B cell (primary cell): ENCODE data around the gene ZNF763. TPM values are rescaled to one million over a fixed set of nuclear protein-coding genes. Genes with fewer than 3 reads are reported as not detected.
A peak's percentile ranks its signal among the peaks of the same experiment; 100 is the strongest.

Experiments used
- ATAC-seq: fragments of 200-7000 bp; cut with Tn5 transposase; one replicate; pipeline ENCODE4 v1.10.0; 2021; ENCODE audit warnings: low read depth, mild to moderate bottlenecking, moderate number of reproducible peaks, moderate library complexity
- CTCF ChIA-PET: fragments of 350-600 bp; sonication (Branson Sonifier 250); formaldehyde crosslinking; loops from one replicate; lab custom pipeline; 2021; ENCODE audit warnings: antibody characterized with exemption, inconsistent platforms; lab: Charles Lee
- POLR2A ChIA-PET: fragments of 350-600 bp; sonication (Branson Sonifier 250); formaldehyde crosslinking; loops from one replicate; lab custom pipeline; 2021; ENCODE audit warnings: antibody characterized with exemption; lab: Charles Lee
- DNase-seq: peaks from one replicate; pipeline ENCODE4 v3.0.0; 2013
- H2AFZ ChIP-seq: 2 replicates; pipeline ENCODE4 v1.6.1; 2012; ENCODE audit warnings: mild to moderate bottlenecking, low read depth, low read length; ENCODE audit not compliant: insufficient read depth, poor library complexity, severe bottlenecking
- H3K27ac ChIP-seq, 2 donors: 1 replicate in 1 of 2; 2 replicates in 1 of 2; pipeline ENCODE4 v1.5.1; 2012 to 2013; ENCODE audit warnings: low read length in 2 of 2, mild to moderate bottlenecking in 2 of 2, moderate library complexity in 1 of 2
- H3K27me3 ChIP-seq, 4 experiments: fragments of 200-600 bp in 1 of 4; sonication (generic) in 1 of 4; replicated peaks in 1 of 4; 1 replicate in 2 of 4; 2 replicates in 2 of 4; pipeline versions ENCODE4 v1.6.1 to v1.7.0; 2013 to 2016; ENCODE audit warnings: low read length in 3 of 4, mild to moderate bottlenecking in 2 of 4, mixed read lengths in 1 of 4, moderate library complexity in 1 of 4; ENCODE audit not compliant: insufficient read depth in 4 of 4, control insufficient read depth in 3 of 4; ENCODE audit errors: control extremely low read depth in 1 of 4
- H3K36me3 ChIP-seq, 2 experiments: replicated peaks in 1 of 2; 1 replicate in 1 of 2; 2 replicates in 1 of 2; pipeline versions ENCODE4 v1.6.1 to v1.7.1; 2013; ENCODE audit warnings: low read length in 1 of 2; ENCODE audit not compliant: insufficient read depth in 2 of 2, control insufficient read depth in 1 of 2; ENCODE audit errors: control extremely low read depth in 1 of 2, extremely low read depth in 1 of 2
- H3K4me1 ChIP-seq, 2 donors: fragments of 200-600 bp in 1 of 2; sonication (generic) in 1 of 2; 1 replicate in 1 of 2; 2 replicates in 1 of 2; pipeline versions ENCODE4 v1.5.1 to v1.6.1; 2013 to 2017; ENCODE audit warnings: low read length in 2 of 2; ENCODE audit not compliant: control insufficient read depth in 2 of 2, insufficient read depth in 2 of 2
- H3K4me2 ChIP-seq: replicated peaks from 2 replicates; pipeline ENCODE3; 2012; ENCODE audit warnings: mild to moderate bottlenecking, low read depth, low read length; ENCODE audit not compliant: poor library complexity, severe bottlenecking
- H3K4me3 ChIP-seq, 5 experiments: fragments of 200-600 bp in 1 of 5; sonication (generic) in 1 of 5; 1 replicate in 3 of 5; 2 replicates in 2 of 5; pipeline versions ENCODE4 v1.5.1 to v1.7.0; 2011 to 2016; ENCODE audit warnings: low read length in 4 of 5, mild to moderate bottlenecking in 4 of 5, low read depth in 2 of 5, control low read depth in 1 of 5, moderate library complexity in 1 of 5; ENCODE audit not compliant: insufficient read depth in 1 of 5; ENCODE audit errors: control extremely low read depth in 1 of 5, extremely low read depth in 1 of 5
- H3K79me2 ChIP-seq: fragments of 200-600 bp; sonication (generic); one replicate; pipeline ENCODE4 v1.6.0; 2016; ENCODE audit warnings: low read length; ENCODE audit not compliant: control insufficient read depth, insufficient read depth
- H3K9ac ChIP-seq: fragments of 200-600 bp; sonication (generic); 2 replicates; pipeline ENCODE4 v1.6.1; 2017; ENCODE audit warnings: mild to moderate bottlenecking, low read length, moderate library complexity
- H3K9me3 ChIP-seq, 3 donors: one replicate each; pipeline versions ENCODE4 v1.6.1 to v1.7.1; 2013; ENCODE audit warnings: low read length in 2 of 3; ENCODE audit not compliant: control insufficient read depth in 2 of 3, insufficient read depth in 1 of 3; ENCODE audit errors: control extremely low read depth in 1 of 3
- H4K20me1 ChIP-seq: 2 replicates; pipeline ENCODE4 v1.6.0; 2012; ENCODE audit warnings: mild to moderate bottlenecking, low read length; ENCODE audit not compliant: insufficient read depth, control insufficient read depth, poor library complexity, severe bottlenecking
- H3K27ac Mint-ChIP-seq: one replicate; pipeline ENCODE4 v1.8.0; 2021; ENCODE audit warnings: mixed read lengths
- H3K27me3 Mint-ChIP-seq: one replicate; pipeline ENCODE4 v1.8.0; 2021; ENCODE audit warnings: mixed read lengths
- H3K4me1 Mint-ChIP-seq: one replicate; pipeline ENCODE4 v1.8.0; 2021; ENCODE audit warnings: mixed read lengths
- H3K4me3 Mint-ChIP-seq: one replicate; pipeline ENCODE4 v1.8.0; 2021; ENCODE audit warnings: mixed read lengths
- H3K9me3 Mint-ChIP-seq: one replicate; pipeline ENCODE4 v1.8.0; 2022; ENCODE audit warnings: mixed read lengths; ENCODE audit not compliant: insufficient read depth
- EZH2 ChIP-seq: IDR thresholded peaks from 2 replicates; pipeline ENCODE4 v1.6.1; 2012; ENCODE audit warnings: borderline replicate concordance, low read depth, mild to moderate bottlenecking, moderate library complexity, low read length; ENCODE audit not compliant: insufficient read depth, poor library complexity, severe bottlenecking
- WGBS: methylation state at CpG from one replicate; pipeline ENCODE4 v1.1.5; 2013; ENCODE audit warnings: missing lambda C conversion rate; ENCODE audit not compliant: insufficient coverage; 5-methylcytosine and 5-hydroxymethylcytosine counted together
- intact Hi-C: fragments of 100-400 bp; cut with micrococcal nuclease; formaldehyde crosslinking; loops from one replicate; pipeline ENCODE4 v1.10.0; 2022
- polyA plus RNA-seq: library from polyadenylated mRNA; depleted of rRNA; stranded (reverse); fragments of >200 nt; gene quantifications from 2 replicates; pipeline ENCODE4 v1.2.3, GENCODE V29; 2012
- total RNA-seq, 2 donors: library from RNA; stranded (reverse); fragments of 120-200 nt in 1 of 2; gene quantifications; 1 replicate in 1 of 2; 2 replicates in 1 of 2; pipeline versions ENCODE4 v1.2.3 to v1.2.4, GENCODE V29; 2013 to 2022
- TF ChIP-seq, protein P1 (sequence below): fragments of 200-600 bp; IDR thresholded peaks from one replicate; pipeline ENCODE4 v1.8.0; 2022; ENCODE audit warnings: antibody characterized with exemption, mild to moderate bottlenecking

ZNF763 gene
- total and polyA plus RNA-seq, 2 donors (not counting 1 experiment from before 2014, with no cell fraction given) = 3.0 to 14.2 TPM

DNA sequence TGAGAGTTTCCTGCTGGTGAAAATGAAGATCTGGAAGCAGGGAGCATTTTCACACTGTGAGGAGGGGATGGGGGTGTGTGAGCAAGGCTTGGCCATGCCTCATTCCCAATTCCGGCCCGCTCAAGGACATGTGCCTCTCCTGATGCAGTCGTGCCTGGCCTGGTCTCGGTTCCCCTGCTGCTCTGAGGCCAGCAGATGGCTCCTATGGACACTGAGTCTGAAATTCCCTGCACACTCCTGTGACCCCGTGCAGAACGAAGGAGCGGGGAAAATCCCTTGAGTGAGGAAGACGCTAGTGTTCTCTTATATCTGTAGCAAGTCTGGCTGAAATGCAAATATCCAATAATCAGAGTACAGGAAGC lies 363 bp upstream of the ZNF763 start:
- DNase-seq = no peak
- ATAC-seq = no peak
- H3K79me2 ChIP-seq = peaks cover 22% of the 10 kb centered on the region
- intact Hi-C loops = loop anchor here (1.0 to 5.0 kb wide), 6 partner anchors 24 to 588 kb away; partner anchors contain the start of genes ZNF433 and ZNF564
- peaks cover 14 to 20% of the 10 kb centered on the region in 2 donors for H3K4me1 ChIP-seq
- H2AFZ ChIP-seq = peak overlapping the region; percentile 1
- H3K9me3 ChIP-seq = peaks cover 0 to 4% (median 0%) of the 10 kb centered on the region in 3 donors
- peaks cover 0 to 2% of the 10 kb centered on the region in 2 experiments for H3K36me3 ChIP-seq
- peak overlapping the region; percentile 82 for H3K4me2 ChIP-seq
- H4K20me1 ChIP-seq = no peaks in the 10 kb centered on the region
- ChIA-PET POLR2A (interaction anchor here (1.1 to 2.7 kb wide), 6 partner anchors 24 to 198 kb away, joined by 3 to 38 read pairs (median 4); partner anchors contain the start of genes ZNF136, ZNF20, ZNF439 and ZNF700), CTCF (interaction anchor here (0.6 to 5.9 kb wide), 24 partner anchors 10 to 1035 kb away, joined by 3 to 130 read pairs (median 6); partner anchors contain the start of genes ZNF20, ZNF491, ZNF625 and ZNF700)
- peak overlapping the region; percentile 99 for H3K4me3 Mint-ChIP-seq
- H3K4me1 Mint-ChIP-seq = peaks cover 27% of the 10 kb centered on the region
- 1% methylated on average over 8 of the region's 8 CpGs for WGBS
- H3K27ac ChIP-seq = peak overlapping the region; percentile 99
- no peaks in the 10 kb centered on the region for H3K27me3 ChIP-seq
- no peaks in the 10 kb centered on the region for H3K27me3 Mint-ChIP-seq
- H3K9ac ChIP-seq = peak overlapping the region; percentile 96
- peak overlapping the region; percentile 99 for H3K27ac Mint-ChIP-seq
- H3K4me3 ChIP-seq = peak overlapping the region; percentile 76 to 97 (median 89)
- H3K9me3 Mint-ChIP-seq = no peaks in the 10 kb centered on the region
- TF ChIP-seq, protein P1, sequence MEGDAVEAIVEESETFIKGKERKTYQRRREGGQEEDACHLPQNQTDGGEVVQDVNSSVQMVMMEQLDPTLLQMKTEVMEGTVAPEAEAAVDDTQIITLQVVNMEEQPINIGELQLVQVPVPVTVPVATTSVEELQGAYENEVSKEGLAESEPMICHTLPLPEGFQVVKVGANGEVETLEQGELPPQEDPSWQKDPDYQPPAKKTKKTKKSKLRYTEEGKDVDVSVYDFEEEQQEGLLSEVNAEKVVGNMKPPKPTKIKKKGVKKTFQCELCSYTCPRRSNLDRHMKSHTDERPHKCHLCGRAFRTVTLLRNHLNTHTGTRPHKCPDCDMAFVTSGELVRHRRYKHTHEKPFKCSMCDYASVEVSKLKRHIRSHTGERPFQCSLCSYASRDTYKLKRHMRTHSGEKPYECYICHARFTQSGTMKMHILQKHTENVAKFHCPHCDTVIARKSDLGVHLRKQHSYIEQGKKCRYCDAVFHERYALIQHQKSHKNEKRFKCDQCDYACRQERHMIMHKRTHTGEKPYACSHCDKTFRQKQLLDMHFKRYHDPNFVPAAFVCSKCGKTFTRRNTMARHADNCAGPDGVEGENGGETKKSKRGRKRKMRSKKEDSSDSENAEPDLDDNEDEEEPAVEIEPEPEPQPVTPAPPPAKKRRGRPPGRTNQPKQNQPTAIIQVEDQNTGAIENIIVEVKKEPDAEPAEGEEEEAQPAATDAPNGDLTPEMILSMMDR = no peak
- TF ChIP-seq EZH2 = no peak

DNA sequence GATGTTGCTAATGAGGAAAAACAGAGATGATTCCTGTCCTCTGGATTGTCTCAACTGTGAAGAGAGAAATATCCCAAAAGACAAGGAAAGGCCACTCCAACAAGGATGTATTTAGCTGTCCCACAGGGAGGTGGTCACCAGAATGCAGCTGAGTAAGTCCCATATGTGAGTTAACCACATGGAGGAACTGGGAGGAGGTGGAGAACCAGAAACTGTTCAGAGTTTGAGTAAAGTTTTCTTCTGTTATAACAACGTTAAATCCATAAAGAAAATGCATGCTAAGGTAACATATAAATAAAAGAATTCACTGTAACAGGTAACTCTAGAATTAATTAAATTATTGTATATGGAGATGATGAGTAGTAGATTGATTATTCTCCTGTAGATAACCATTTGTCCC lies 5.3 kb downstream of the ZNF763 start:
- H3K27ac Mint-ChIP-seq = no peak overlapping the region
- POLR2A ChIA-PET = no interaction called here
- H3K4me1 Mint-ChIP-seq = peaks cover 13% of the 10 kb centered on the region

More for the DNA sequence above, 5.3 kb downstream of the ZNF763 start:
- Histone ChIP-seq H3K4me3 (no peak overlapping the region), H3K9me3 (peaks cover 0 to 13% (median 0%) of the 10 kb centered on the region in 3 donors), H4K20me1 (no peaks in the 10 kb centered on the region), H3K79me2 (peaks cover 31% of the 10 kb centered on the region), H3K36me3 (peaks cover 0 to 4% of the 10 kb centered on the region in 2 experiments), H3K9ac (no peak overlapping the region), H2AFZ (no peak overlapping the region), H3K4me2 (no peak overlapping the region), H3K27me3 (no peaks in the 10 kb centered on the region), H3K4me1 (peaks cover 5 to 8% of the 10 kb centered on the region in 2 donors), H3K27ac (no peak overlapping the region)
- H3K4me3 Mint-ChIP-seq = no peak overlapping the region
- intact Hi-C loops = no loop called here
- TF ChIP-seq, protein P1 = no peak
- TF ChIP-seq EZH2 = no peak
- peaks cover 2% of the 10 kb centered on the region for H3K9me3 Mint-ChIP-seq
- ATAC-seq = no peak
- WGBS = no CpG with 5 or more reads among the region's 1 CpG
- CTCF ChIA-PET = interaction anchor here (1.6 kb wide), 1 partner anchor 46 kb away, joined by 5 read pairs; no protein-coding TSS in a partner anchor
- DNase-seq = no peak
- H3K27me3 Mint-ChIP-seq = no peaks in the 10 kb centered on the region
